ENCODE measurements around the gene LPIN1.

DNA sequence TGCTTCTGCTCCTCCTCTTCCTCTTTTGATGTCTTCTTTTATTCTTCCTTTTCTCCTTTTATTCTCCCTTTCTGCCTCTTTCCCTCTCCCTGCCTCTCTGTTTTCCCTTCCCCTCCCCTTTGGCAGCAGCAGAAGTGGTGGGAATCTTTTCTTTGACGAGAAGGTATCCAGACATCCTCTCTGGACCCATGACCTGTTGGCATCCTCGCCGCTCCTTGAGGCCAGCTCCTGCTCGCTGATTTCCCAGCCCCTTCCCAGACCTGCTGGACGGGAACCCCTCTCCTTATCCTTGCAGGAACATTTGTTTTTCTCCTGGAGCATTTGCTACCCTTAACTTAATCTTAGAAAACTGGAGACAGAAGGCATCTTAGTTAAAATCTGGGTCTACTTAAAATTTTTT, 130.5 kb downstream of the LPIN1 start:
- no peak for TF ChIP-seq CTCF (IDR thresholded peaks at IDR 0.05; ENCODE audit: poor library complexity)
- TF ChIP-seq EZH2 (IDR thresholded peaks at IDR 0.05; ENCODE audit: borderline replicate concordance) = no peak
- no peak for TF ChIP-seq EZH2phosphoT487 (IDR thresholded peaks at IDR 0.05; ENCODE audit: low read depth, severe bottlenecking, unreplicated experiment)
